Inflammatory macrophage treated with lipopolysaccharide for 4 hours (primary cell): ENCODE measurements around the gene TMC1.
"Not testable (repeated sequence)": the region's sequence is repeated elsewhere in the genome, so short reads cannot be mapped to it uniquely, and the experiment has no call there.

Source experiments
- DNase-seq: peaks from one replicate; pipeline ENCODE4 v3.0.0-alpha.2; 2020

The TMC1 gene

DNA sequence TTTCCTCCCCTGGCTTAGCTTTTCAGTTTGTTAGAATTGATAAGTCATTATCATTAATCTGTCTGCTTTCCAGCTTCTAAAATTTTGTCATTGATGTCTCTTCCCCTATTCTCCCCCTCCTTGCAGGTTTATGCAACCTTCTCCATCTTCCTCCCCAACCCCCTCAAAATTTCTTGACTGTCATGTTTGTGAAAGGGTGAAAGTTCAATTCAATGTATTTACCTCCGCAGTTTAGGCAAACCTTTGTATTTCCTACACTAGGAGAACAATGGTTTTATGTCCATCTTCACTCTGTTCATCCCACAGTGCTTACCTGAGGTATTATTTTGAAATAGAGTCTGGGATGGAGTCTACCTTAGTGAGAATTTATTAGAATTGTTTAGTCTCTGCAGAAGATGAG, 313.6 kb downstream of the TMC1 start:
- DNase-seq: no peak

DNA sequence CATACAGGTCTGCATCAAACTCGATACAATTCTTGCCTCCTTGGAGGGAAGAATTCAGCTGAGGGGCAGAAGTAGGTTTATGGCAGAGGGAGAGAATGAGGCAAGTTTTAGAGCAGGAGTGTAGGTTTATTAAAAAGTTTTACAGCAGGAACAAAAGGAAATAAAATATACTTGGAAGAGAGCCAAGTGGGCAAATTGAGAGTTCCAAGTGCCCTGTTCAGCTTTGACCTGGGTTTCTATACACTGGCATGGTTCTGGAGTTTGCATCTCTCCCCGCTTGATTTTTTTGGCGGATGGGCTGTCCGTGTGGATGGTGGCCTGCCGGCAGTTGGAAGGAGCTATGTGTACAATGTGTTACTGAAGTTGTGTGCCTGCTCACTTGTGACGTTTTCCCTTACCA, 315.4 kb downstream of the TMC1 start:
- no peak for DNase-seq

DNA sequence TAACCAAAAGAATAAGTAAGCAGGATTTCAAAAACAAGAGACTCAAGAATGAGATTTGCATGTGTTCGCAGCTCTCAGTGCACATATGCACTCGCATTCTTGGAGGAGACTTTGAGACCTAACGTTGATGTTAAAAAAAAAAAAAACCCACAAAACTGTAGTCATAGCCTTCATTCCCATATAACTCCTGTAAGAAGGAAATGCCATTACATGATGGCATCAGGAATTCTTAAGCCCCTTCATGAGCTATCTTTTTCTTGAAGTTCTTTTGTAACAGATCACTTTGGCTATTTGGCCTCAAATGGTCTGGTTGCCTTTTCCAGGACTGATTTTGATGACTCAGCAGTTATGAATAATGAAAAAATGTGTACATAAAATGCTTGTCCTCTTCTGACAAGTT, 317.7 kb downstream of the TMC1 start:
- no peak for DNase-seq

GRCh38 chr9:72843520-72844439, 322.4 kb downstream of the TMC1 start:
- DNase-seq: no peak

- DNase-seq: no peak
These were observed 323.0 kb downstream of the TMC1 start for GRCh38 chr9:72844440-72844768.

DNA sequence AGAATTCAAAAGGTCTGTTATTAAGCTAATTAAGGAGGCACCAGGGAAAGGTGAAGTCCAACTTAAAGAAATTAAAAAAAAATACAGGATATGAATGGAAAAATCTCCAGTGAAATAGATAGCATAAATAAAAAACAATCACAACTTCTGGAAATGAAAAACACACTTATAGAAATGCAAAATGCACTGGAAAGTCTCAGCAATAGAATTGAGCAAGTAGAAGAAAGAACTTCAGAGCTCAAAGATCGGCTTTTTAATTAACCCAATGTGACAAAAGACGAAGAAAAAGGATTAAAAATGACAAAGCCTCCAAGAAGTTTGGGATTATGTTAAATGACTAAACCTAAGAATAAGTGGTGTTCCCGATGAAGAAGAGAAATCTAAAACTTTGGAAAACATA, 323.6 kb downstream of the TMC1 start:
- not testable (repeated sequence) for DNase-seq

DNA sequence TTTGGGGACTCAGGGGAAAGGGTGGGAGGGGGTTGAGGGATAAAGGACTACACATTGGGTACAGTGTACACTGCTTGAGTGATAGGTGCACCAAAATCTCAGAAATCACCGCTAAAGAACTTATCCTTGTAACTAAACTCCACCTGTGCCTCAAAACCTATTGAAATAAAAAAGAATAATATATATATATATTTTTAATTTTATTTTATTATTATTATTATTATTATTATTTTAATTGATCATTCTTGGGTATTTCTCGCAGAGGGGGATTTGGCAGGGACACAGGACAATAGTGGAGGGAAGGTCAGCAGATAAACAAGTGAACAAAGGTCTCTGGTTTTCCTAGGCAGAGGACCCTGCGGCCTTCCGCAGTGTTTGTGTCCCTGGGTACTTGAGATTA, 328.8 kb downstream of the TMC1 start:
- not testable (repeated sequence) for DNase-seq

GRCh38 chr9:72855321-72855720, 333.9 kb downstream of the TMC1 start:
- DNase-seq: no peak

DNA sequence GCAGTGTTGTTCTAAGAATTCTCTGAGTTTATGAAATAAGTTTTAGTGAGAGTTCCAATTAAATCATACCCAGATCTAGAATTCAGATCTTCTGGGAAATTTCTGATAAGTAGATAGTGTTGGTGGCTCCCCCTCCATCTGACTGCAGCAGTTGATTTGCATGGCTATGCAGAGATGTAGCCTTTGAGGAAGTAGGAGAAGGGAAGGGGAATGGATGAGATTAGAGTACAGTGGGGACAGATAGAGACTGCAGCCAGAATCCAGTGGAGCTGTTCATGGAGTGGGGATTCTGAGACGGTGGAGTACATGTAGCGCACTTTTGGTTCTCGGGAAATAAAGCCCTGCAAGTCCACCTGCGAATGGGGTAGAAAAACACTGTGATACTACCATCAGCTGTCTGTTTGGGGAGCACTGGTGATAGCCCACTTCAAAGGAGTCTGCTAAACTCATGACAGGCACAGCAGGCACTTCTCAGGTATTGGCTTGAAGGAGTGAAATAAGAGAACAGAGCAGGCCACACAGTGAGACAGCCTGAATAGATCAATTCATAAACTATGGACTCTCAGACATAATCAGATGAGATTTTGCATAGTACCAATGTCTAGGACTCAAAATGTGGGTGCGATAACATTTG, 334.6 kb downstream of the TMC1 start:
- DNase-seq: no peak

GRCh38 chr9:72856972-72857623, 335.7 kb downstream of the TMC1 start:
- DNase-seq: peak; percentile 69

- no peak for DNase-seq
These were observed 336.2 kb downstream of the TMC1 start for GRCh38 chr9:72857624-72857996.

DNA sequence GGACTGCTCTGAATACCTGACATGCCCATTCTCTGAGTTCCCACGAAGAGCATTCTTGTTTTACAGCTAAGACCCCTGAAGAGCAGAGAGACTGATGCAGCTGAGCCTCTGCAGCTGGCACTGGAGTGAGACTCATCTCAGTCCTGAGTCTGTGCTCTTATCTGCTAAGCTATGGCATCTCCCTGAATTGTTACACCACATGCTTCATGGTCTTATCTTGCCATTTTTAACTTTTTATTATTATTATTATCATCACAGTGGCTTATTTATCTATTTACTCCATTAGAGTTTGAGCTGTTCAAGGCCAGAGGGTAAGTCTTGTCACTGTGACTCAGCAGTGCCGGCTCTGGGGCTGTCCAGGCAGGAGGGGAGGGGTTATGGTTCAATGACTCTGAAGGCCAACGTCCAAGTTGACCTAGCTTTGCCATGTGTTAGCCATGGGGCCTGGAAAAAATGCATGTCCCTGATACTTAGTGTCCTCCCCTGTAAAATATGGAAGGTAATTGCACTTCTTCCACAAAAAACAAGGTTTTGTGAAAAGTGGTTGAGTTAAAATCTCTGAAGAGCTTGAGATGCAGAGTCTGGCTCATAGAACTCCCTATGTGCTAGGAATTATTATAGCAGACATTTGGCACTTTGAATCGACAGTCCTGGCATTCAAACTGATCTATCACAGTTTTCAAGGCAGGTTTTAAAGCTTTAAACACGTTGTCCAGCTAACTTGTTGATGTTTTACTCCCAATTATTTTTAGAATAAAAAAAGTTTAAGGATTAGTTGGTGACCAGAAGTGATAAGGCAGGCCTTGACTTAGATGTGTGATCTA, 336.9 kb downstream of the TMC1 start:
- DNase-seq: peak; percentile 36

DNA sequence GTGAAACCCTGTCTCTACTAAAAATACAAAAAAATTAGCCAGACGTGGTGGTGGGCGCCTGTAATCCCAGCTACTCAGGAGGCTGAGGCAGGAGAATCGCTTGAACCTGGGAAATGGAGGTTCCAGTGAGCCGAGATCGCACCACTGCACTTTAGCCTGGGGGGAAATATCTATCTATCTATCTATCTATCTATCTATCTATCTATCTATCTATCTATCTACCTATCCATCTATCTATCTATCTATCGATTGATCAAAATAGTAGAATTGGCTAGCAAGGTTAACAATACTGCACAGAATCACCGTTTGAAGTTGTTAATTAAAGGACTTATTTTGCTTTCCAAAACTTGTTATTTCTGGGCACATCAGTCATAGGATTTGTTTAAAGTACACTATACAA, 341.4 kb downstream of the TMC1 start:
- DNase-seq: not testable (repeated sequence)

- no peak for DNase-seq
These were observed 342.2 kb downstream of the TMC1 start for GRCh38 chr9:72863456-72864094.

GRCh38 chr9:72864327-72864726, 342.9 kb downstream of the TMC1 start:
- no peak for DNase-seq

GRCh38 chr9:72871685-72872084, 350.3 kb downstream of the TMC1 start:
- DNase-seq: peak; percentile 29

DNA sequence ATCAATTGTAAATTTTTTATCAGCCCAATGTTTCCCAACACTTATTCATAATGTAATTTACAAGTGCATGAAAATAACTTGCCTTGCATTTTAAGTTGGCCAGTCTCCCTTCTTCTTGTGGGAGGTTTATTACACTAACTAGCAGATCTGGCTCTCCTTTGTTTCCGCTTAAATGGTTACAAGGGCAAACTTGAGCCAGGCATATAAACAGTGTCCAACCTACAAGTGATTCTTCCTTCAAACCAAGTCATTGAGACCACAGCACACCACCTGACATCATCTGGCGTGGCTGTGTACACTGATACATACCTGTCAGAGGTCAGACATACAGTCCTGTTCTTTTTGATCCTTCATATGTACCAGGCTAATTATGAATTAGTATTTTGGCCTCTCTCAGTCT, 351.3 kb downstream of the TMC1 start:
- DNase-seq: no peak

GRCh38 chr9:72873456-72873855, 352.0 kb downstream of the TMC1 start:
- DNase-seq: no peak

GRCh38 chr9:72874344-72874743, 352.9 kb downstream of the TMC1 start:
- DNase-seq: no peak

- no peak for DNase-seq
These were observed 353.8 kb downstream of the TMC1 start for GRCh38 chr9:72875221-72875620.

GRCh38 chr9:72880821-72881220, 359.4 kb downstream of the TMC1 start:
- no peak for DNase-seq

DNA sequence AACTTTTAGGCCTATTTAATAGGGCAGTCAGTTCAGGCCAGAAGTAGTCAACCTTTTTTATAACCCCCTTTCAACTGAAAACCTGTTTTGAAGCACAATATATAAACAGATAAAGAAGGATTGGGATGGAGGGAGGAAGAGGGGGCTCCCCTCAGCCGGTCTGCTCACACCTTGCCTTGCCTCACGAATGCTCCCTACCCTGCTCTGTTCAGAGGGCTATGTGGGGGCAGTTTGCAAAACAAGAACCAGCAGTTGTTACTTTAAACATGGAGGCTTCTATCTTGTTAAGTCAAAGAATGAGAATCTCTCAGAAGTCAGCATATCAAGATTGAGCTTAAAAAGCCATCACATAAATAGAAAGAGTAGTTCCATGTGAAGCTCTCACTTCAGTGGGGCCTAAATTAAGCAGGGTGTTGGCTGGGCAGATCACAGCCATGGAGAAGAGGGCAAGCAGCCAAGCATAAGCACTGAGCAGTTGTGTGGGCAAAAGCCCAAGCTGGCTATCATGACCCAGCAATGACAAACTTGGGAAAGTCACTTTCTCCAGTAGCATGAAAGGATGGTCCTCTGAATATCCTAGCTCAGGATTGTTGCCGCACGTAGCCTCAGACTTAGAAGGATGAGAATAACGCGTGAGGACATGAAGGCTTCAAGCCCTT, 360.8 kb downstream of the TMC1 start:
- DNase-seq: no peak
